Measurements from ENCODE around the gene LTF. TPM values are rescaled to one million over a fixed set of nuclear protein-coding genes. Genes with fewer than 3 reads are reported as not detected.
"Not testable (repeated sequence)": the region's sequence is repeated elsewhere in the genome, so short reads cannot be mapped to it uniquely, and the experiment has no call there.

Gene LTF
- total and polyA plus RNA-seq, 2 donors (not counting 1 experiment from before 2014, with no cell fraction given): 0.22 TPM; not detected in 1

DNA sequence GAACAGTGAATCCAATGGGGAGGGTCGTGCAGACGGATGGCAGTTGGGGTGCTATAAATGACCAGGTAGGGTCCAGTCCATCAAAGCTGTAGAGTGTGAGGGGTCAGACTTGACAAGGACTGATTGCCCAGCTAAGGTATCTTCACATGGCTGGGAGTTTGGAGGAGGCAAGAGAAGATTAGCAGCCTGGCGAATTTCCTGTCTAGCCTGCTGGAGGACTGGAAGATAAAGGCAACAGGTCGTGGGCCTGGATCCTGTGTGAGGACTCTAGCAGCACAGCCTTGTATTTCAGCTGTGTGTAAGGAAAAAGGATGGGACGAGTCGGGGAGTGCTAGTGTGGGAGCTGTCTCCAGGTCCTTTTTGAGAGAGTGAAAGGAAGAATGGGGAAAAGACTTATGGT is 75.4 kb downstream of the LTF start:
- ChIA-PET CTCF (interaction anchor here (1.0 to 1.2 kb wide), 2 partner anchors 9 to 312 kb away, joined by 3 read pairs; no protein-coding TSS in a partner anchor), POLR2A (interaction anchor here (0.6 kb wide), 1 partner anchor 89 kb away, joined by 6 read pairs; no protein-coding TSS in a partner anchor)
- Histone ChIP-seq H3K36me3 (replicated peaks in 1 of 2; ENCODE audit: control extremely low read depth in 1 of 2, control insufficient read depth in 1 of 2, extremely low read depth in 1 of 2, insufficient read depth in 2 of 2, low read length in 1 of 2) (no peaks in the 10 kb centered on the region), H3K9me3 (ENCODE audit: control extremely low read depth in 1 of 3, control insufficient read depth in 2 of 3, insufficient read depth in 1 of 3, low read length in 2 of 3) (no peaks in the 10 kb centered on the region), H3K27me3 (replicated peaks in 1 of 4; ENCODE audit: control extremely low read depth in 1 of 4, control insufficient read depth in 3 of 4, insufficient read depth in 4 of 4, low read length in 3 of 4) (no peaks in the 10 kb centered on the region), H3K4me2 (replicated peaks; ENCODE audit: low read depth, low read length, poor library complexity, severe bottlenecking) (no peak overlapping the region), H3K4me1 (ENCODE audit: control insufficient read depth in 2 of 2, insufficient read depth in 2 of 2, low read length in 2 of 2) (peaks cover 16 to 19% of the 10 kb centered on the region in 2 donors), H2AFZ (ENCODE audit: insufficient read depth, low read depth, low read length, poor library complexity, severe bottlenecking) (no peak overlapping the region), H3K4me3 (ENCODE audit: control extremely low read depth in 1 of 5, extremely low read depth in 1 of 5, insufficient read depth in 1 of 5, low read depth in 2 of 5, low read length in 4 of 5) (no peak overlapping the region), H3K9ac (ENCODE audit: low read length) (no peak overlapping the region), H4K20me1 (ENCODE audit: control insufficient read depth, insufficient read depth, low read length, poor library complexity, severe bottlenecking) (no peaks in the 10 kb centered on the region), H3K27ac (ENCODE audit: low read length in 2 of 2) (no peak overlapping the region), H3K79me2 (ENCODE audit: control insufficient read depth, insufficient read depth, low read length) (no peaks in the 10 kb centered on the region)
- Mint-ChIP-seq H3K4me3 (no peak overlapping the region), H3K27me3 (no peaks in the 10 kb centered on the region), H3K4me1 (peaks cover 15% of the 10 kb centered on the region), H3K9me3 (ENCODE audit: insufficient read depth) (no peaks in the 10 kb centered on the region), H3K27ac (no peak overlapping the region)
- no peak for ATAC-seq (ENCODE audit: low read depth)
- TF ChIP-seq EZH2 (IDR thresholded peaks at IDR 0.05; ENCODE audit: borderline replicate concordance, insufficient read depth, low read depth, low read length, poor library complexity, severe bottlenecking) (no peak), CTCF (IDR thresholded peaks at IDR 0.05) (no peak)
- intact Hi-C loops (cut with micrococcal nuclease): no loop called here
- DNase-seq: no peak
- 92% methylated on average over 6 of the region's 6 CpGs for WGBS (ENCODE audit: insufficient coverage)

DNA sequence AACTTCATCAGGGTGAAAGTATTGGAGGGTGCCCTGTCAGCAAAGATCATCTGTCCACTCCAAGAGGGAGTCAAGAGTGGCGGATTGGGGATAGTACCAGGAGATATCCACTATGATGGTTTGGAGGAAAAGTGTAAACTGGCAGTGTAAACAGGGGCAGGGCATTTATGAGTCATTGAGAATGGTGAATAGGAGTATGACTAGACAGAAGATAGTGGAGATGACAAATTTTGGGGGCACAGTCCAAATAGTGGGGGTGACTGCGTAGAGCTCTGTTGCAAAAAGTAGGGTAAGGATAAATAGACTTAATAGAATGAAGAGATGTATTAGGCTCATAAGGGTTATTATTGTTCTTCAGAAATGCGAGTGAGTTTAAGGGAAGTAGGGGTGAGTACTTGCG is 75.9 kb downstream of the LTF start:
- not testable (repeated sequence) for H2AFZ ChIP-seq (ENCODE audit: insufficient read depth, low read depth, low read length, poor library complexity, severe bottlenecking); H3K4me2 ChIP-seq (replicated peaks; ENCODE audit: low read depth, low read length, poor library complexity, severe bottlenecking)

More for the DNA sequence above, 75.9 kb downstream of the LTF start:
- H3K9me3 ChIP-seq (ENCODE audit: control extremely low read depth in 1 of 3, control insufficient read depth in 2 of 3, insufficient read depth in 1 of 3, low read length in 2 of 3); H3K9ac ChIP-seq (ENCODE audit: low read length); H3K4me3 Mint-ChIP-seq; H3K4me3 ChIP-seq (ENCODE audit: control extremely low read depth in 1 of 5, extremely low read depth in 1 of 5, insufficient read depth in 1 of 5, low read depth in 2 of 5, low read length in 4 of 5); H3K27me3 ChIP-seq (replicated peaks in 1 of 4; ENCODE audit: control extremely low read depth in 1 of 4, control insufficient read depth in 3 of 4, insufficient read depth in 4 of 4, low read length in 3 of 4); intact Hi-C loops (cut with micrococcal nuclease); H3K36me3 ChIP-seq (replicated peaks in 1 of 2; ENCODE audit: control extremely low read depth in 1 of 2, control insufficient read depth in 1 of 2, extremely low read depth in 1 of 2, insufficient read depth in 2 of 2, low read length in 1 of 2); H3K79me2 ChIP-seq (ENCODE audit: control insufficient read depth, insufficient read depth, low read length); H3K27me3 Mint-ChIP-seq; H3K27ac ChIP-seq (ENCODE audit: low read length in 2 of 2); H3K9me3 Mint-ChIP-seq (ENCODE audit: insufficient read depth); H4K20me1 ChIP-seq (ENCODE audit: control insufficient read depth, insufficient read depth, low read length, poor library complexity, severe bottlenecking); DNase-seq; H3K27ac Mint-ChIP-seq; ATAC-seq (ENCODE audit: low read depth): not testable (repeated sequence)
- POLR2A ChIA-PET: interaction anchor here (0.6 kb wide), 1 partner anchor 88 kb away, joined by 6 read pairs; no protein-coding TSS in a partner anchor
- peaks cover 20 to 24% of the 10 kb centered on the region in 2 donors for H3K4me1 ChIP-seq (ENCODE audit: control insufficient read depth in 2 of 2, insufficient read depth in 2 of 2, low read length in 2 of 2)
- 97% methylated on average over 4 of the region's 4 CpGs for WGBS (ENCODE audit: insufficient coverage)
- CTCF ChIA-PET: interaction anchor here (1.0 to 1.2 kb wide), 2 partner anchors 10 to 312 kb away, joined by 3 read pairs; no protein-coding TSS in a partner anchor
- peaks cover 20% of the 10 kb centered on the region for H3K4me1 Mint-ChIP-seq
